ENCODE data around the gene IFNA8.

GRCh38 chr9:21408817-21409216 is at the start of gene IFNA8:
- TF ChIP-seq POLR2A (IDR thresholded peaks at IDR 0.05; ENCODE audit: low read length) (no peak), GATA1 (IDR thresholded peaks at IDR 0.05; ENCODE audit: low read depth, low read length) (no peak)
